Measurements from ENCODE around the gene STAC3. TPM values are rescaled to one million over a fixed set of nuclear protein-coding genes. Genes with fewer than 3 reads are reported as not detected.

Gene STAC3
- total and polyA plus RNA-seq, 9 of the 15 experiments (the other 6 are each of a cell fraction or from before 2014, with no cell fraction given) = 0.45 to 6.4 (median 3.3) TPM

DNA sequence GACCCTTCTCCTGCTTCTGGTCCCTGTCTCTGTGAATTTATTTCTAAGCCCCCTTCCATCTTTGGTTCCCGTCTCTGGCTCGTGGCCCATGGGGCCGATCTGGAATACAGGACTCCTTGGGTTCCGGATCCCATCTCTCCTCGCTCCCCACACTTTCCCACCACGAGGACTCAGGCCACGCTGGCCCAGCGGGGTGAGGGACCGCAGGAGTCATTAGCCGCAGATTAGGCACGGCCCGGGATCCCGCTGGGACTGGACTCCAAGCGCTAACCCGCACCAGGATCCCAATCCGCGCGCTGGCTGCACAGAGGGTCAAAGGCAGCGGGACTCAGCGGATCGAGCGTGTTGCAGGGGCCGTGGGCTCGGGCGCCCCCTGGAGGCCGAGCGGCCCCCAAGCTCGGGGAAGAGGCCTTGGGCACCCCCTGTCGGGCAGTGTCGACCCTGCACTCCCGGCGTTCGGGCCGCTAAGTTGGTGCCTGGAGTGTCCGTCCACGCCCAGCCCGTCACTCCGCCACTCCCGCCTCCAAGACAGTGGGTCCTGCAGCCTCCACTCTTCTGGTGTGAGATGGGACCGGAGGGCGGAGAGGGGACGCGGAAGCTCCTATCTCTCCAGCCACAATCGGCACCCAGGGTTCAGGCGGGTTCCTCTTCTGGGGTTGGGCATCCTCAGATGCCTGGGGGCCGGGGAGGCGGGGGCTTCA is 12.0 kb downstream of the STAC3 start (continued):
- TF ChIP-seq E2F3 (CRISPR knock-in tag; IDR thresholded peaks at IDR 0.05) (no peak), POLR2A (conservative IDR thresholded peaks at IDR 0.05) (no peak), FOXK1 (CRISPR knock-in tag; IDR thresholded peaks at IDR 0.05; ENCODE audit: borderline replicate concordance) (no peak), EP300 (IDR thresholded peaks at IDR 0.05; ENCODE audit: low read length) (peak; percentile 6; the same call in 1 of the 2 replicates), ZNF263 (CRISPR knock-in tag; IDR thresholded peaks at IDR 0.05; ENCODE audit: borderline replicate concordance) (peak; percentile 58; the same call in 1 of the 2 replicates), NBN (IDR thresholded peaks at IDR 0.05; ENCODE audit: low read depth) (peak; percentile 38; the same call in 1 of the 2 replicates), FOXJ3 (CRISPR knock-in tag; IDR thresholded peaks at IDR 0.05) (no peak), TFAP4 (CRISPR knock-in tag; IDR thresholded peaks at IDR 0.05; ENCODE audit: borderline replicate concordance) (peak; percentile 75; the same call in 1 of the 2 replicates), KLF16 (IDR thresholded peaks at IDR 0.05) (peak; percentile 78), RBM22 (IDR thresholded peaks at IDR 0.05; ENCODE audit: low read depth, low read length, poor library complexity, severe bottlenecking) (peak; percentile 62), ESRRA (IDR thresholded peaks at IDR 0.05; ENCODE audit: borderline replicate concordance, low read depth) (peak; percentile 75)
- TF ChIP-seq, protein P1, sequence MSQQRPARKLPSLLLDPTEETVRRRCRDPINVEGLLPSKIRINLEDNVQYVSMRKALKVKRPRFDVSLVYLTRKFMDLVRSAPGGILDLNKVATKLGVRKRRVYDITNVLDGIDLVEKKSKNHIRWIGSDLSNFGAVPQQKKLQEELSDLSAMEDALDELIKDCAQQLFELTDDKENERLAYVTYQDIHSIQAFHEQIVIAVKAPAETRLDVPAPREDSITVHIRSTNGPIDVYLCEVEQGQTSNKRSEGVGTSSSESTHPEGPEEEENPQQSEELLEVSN (IDR thresholded peaks at IDR 0.05; ENCODE audit: borderline replicate concordance in 1 of 2, extremely low read depth in 1 of 2, insufficient read depth in 1 of 2, insufficient read length in 1 of 2, low read depth in 1 of 2, low read length in 1 of 2, poor library complexity in 1 of 2, severe bottlenecking in 1 of 2) = peak; percentile 46 to 60
- TF ChIP-seq, protein P2, sequence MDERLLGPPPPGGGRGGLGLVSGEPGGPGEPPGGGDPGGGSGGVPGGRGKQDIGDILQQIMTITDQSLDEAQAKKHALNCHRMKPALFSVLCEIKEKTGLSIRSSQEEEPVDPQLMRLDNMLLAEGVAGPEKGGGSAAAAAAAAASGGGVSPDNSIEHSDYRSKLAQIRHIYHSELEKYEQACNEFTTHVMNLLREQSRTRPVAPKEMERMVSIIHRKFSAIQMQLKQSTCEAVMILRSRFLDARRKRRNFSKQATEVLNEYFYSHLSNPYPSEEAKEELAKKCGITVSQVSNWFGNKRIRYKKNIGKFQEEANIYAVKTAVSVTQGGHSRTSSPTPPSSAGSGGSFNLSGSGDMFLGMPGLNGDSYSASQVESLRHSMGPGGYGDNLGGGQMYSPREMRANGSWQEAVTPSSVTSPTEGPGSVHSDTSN (CRISPR knock-in tag; IDR thresholded peaks at IDR 0.05; ENCODE audit: low read depth) = peak; percentile 40; the same call in 1 of the 2 replicates
- TF ChIP-seq, protein P2 (tag; conservative IDR thresholded peaks at IDR 0.05; ENCODE audit: low read depth) = no peak
- TF ChIP-seq, protein P3, sequence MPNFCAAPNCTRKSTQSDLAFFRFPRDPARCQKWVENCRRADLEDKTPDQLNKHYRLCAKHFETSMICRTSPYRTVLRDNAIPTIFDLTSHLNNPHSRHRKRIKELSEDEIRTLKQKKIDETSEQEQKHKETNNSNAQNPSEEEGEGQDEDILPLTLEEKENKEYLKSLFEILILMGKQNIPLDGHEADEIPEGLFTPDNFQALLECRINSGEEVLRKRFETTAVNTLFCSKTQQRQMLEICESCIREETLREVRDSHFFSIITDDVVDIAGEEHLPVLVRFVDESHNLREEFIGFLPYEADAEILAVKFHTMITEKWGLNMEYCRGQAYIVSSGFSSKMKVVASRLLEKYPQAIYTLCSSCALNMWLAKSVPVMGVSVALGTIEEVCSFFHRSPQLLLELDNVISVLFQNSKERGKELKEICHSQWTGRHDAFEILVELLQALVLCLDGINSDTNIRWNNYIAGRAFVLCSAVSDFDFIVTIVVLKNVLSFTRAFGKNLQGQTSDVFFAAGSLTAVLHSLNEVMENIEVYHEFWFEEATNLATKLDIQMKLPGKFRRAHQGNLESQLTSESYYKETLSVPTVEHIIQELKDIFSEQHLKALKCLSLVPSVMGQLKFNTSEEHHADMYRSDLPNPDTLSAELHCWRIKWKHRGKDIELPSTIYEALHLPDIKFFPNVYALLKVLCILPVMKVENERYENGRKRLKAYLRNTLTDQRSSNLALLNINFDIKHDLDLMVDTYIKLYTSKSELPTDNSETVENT (CRISPR knock-in tag; IDR thresholded peaks at IDR 0.05) = 0 out of 2 replicates have a peak, but pooled peaks have one; percentile 20
- TF ChIP-seq, protein P4, sequence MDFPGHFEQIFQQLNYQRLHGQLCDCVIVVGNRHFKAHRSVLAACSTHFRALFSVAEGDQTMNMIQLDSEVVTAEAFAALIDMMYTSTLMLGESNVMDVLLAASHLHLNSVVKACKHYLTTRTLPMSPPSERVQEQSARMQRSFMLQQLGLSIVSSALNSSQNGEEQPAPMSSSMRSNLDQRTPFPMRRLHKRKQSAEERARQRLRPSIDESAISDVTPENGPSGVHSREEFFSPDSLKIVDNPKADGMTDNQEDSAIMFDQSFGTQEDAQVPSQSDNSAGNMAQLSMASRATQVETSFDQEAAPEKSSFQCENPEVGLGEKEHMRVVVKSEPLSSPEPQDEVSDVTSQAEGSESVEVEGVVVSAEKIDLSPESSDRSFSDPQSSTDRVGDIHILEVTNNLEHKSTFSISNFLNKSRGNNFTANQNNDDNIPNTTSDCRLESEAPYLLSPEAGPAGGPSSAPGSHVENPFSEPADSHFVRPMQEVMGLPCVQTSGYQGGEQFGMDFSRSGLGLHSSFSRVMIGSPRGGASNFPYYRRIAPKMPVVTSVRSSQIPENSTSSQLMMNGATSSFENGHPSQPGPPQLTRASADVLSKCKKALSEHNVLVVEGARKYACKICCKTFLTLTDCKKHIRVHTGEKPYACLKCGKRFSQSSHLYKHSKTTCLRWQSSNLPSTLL (IDR thresholded peaks at IDR 0.05) = 0 out of 2 replicates have a peak, but pooled peaks have one; percentile 16
